Central memory CD8-positive, alpha-beta T cell (primary cell): Measurements from ENCODE around the gene CCDC169.

ENCODE experiments used
- ATAC-seq: fragments of 150-1000 bp; cut with Tn5 transposase; replicated peaks from 2 replicates; pipeline ENCODE4 v1.10.0; 2022; ENCODE audit warnings: mild to moderate bottlenecking, moderate FRiP score, moderate number of reproducible peaks; ENCODE audit not compliant: poor library complexity, severe bottlenecking; ENCODE audit errors: extremely low read depth
- DNase-seq, 2 donors: peaks; one replicate each; pipeline ENCODE4 v3.0.0; 2021; ENCODE audit warnings: low spot score in 2 of 2
- H3K27ac Mint-ChIP-seq: one replicate; pipeline ENCODE4 v1.8.0; 2022; ENCODE audit warnings: low read depth, mild to moderate bottlenecking, moderate library complexity, mixed read lengths
- H3K27me3 Mint-ChIP-seq: one replicate; pipeline ENCODE4 v1.8.0; 2022; ENCODE audit warnings: mixed read lengths
- H3K36me3 Mint-ChIP-seq: one replicate; pipeline ENCODE4 v1.8.0; 2022; ENCODE audit warnings: mild to moderate bottlenecking, moderate library complexity, mixed read lengths; ENCODE audit not compliant: insufficient read depth
- H3K4me1 Mint-ChIP-seq: one replicate; pipeline ENCODE4 v1.8.0; 2022; ENCODE audit warnings: mixed read lengths
- H3K4me3 Mint-ChIP-seq: one replicate; pipeline ENCODE4 v1.8.0; 2022; ENCODE audit warnings: mild to moderate bottlenecking, moderate library complexity, mixed read lengths
- H3K9me3 Mint-ChIP-seq: one replicate; pipeline ENCODE4 v1.8.0; 2022; ENCODE audit warnings: mixed read lengths

CCDC169 gene

DNA sequence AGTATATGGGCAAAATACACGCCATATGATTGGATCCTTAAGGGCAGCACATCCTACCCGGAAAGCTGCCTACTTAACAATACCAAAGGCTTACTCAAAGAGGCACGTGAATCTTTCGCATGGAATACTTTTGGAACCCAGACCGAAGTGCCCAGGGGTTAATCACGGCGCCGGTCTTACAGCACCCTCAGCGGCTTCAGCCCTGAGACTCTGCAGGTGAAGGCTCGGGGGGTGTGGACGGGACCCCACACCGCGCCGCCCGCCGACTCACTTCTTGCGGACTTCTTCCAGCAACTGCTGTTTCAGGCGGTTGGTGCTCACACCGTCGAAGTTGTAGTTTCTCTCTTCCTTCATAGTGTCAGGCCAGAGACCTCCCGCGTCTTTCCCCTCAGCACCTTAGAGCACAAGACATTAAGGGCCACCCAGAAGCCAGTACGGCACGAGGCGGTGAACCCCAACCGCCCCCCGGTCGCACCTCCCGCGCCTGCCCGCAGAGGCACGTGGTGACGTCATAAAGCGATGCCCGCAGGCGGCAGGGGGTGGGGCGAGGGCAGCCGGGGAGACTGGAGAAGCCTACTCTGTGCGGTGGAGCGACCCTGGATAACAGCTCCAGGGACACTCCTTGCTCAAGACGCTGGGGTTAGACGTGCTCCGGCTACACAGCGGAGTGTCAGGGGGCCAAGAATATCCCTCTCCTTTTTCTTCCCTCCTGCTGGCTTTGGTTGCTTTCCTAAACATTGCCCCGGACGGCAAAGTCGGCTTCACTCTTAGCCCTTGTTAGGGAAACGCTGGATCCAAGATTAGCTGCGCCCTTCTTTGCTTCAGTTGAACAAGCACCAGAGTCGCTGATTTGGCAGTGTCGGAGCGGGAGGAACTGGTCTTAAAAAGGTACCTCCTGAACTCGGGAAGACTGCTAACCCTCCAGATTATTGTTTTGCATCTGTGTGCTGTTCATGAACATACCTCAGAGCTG, at the start of gene CCDC169:
TSS of gene CCDC169 (minus strand) at position 449 of the 973 bp plus-strand sequence. CDS start at position 354, 95 bp downstream.
- Mint-ChIP-seq H3K36me3 (peaks cover 3% of the 10 kb centered on the region), H3K9me3 (peaks cover 6% of the 10 kb centered on the region), H3K4me3 (peak within 1 kb of the TSS; percentile 58), H3K27me3 (peaks cover 34% of the 10 kb centered on the region), H3K4me1 (no peaks in the 10 kb centered on the region), H3K27ac (no peak within 1 kb of the TSS)
- ATAC-seq (no peak), DNase-seq (peak in 1 of 2 donors; percentile 17)

DNA sequence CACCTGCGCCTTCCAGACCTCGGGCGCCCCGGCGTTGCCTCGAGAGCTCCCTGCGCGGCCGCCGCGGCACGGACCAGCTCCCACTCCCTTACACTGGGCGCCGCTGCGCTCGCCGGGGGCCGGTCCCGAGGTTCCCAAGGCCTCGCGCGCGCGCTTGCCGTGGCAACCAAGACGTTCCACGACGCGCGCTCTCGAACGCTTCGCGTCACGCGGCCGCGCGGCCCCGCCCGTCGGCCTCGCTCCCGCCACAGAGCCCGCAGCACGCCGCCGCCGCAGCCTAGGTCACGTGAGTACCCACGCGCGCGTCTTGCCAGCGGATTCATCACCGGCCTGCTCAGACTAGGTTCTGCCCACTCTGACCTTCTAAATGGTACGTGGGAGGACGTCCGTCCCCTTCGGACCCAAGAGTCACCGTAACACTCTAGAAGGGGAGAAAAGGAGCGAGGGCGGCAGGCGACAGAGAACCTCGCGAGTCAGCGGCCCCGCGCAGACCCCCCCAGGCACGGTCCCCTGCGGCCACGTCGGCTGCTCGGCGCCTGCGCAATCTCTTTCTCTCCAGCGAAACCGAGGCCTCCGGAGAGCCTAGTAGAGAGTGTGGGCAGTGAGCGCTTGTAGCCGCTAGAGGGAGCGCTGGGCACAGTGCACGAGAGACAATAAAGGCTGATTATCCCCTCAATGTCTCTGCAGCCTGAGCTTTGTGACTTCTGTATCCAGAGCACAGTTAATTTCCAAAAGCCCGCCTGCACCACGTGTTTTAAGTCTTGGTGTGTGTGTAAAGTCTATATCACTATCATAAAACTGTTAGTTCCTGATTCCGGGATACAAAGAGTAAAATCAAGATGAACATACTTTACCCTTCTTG, 48.8 kb upstream of the CCDC169 start, which contains the start of gene SPART:
TSS of gene SPART (minus strand) at position 173 of the 862 bp plus-strand sequence. CDS start 10,564 bp downstream, outside the sequence.
- Mint-ChIP-seq H3K27ac (peak within 1 kb of the TSS; percentile 88), H3K9me3 (no peaks in the 10 kb centered on the region), H3K4me1 (no peaks in the 10 kb centered on the region), H3K27me3 (peaks cover 29% of the 10 kb centered on the region), H3K36me3 (peaks cover 5% of the 10 kb centered on the region), H3K4me3 (peak within 1 kb of the TSS; percentile 77)
- ATAC-seq (peak; percentile 59), DNase-seq (peak; percentile 44 to 69)

DNA sequence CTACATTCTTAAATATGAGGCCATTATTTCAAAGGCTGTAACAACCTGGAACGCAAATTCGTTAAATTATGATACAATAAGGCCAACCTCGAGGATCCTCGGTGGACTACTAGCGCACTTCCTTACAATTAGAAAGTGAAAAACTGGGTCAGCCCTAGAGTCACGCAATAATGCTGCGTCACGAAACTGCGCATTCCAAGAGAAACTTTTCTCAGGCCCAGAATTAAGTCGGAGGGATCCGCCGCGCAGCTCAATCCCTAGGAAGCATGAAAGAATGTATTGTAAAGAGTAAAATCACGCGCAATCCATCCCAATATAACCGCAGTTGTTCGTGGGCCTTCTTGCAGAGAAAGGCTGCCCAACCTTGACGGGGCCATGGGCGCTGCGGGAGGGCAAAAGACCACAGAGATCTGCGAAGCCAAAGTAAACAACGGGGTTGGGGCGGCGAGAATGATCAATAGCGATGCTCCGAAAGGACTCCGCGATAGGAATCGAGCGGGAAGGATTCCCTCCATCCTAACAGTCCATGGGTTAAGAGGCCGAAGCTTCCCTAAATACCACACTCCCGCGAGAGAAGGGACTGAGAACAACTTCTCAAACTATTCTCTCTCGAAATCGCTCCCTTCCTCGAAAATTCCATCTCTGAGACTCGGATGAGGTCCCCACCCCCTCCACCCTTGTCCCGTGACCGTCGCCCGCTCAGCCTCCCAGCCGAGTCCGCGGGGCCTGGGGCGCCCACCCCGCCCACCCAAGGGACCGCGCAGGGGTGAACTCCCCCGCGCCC, 48.0 kb upstream of the CCDC169 start:
- Mint-ChIP-seq H3K27me3 (peaks cover 29% of the 10 kb centered on the region), H3K4me3 (peak overlapping the region; percentile 77), H3K27ac (peak overlapping the region; percentile 88), H3K4me1 (no peaks in the 10 kb centered on the region), H3K9me3 (no peaks in the 10 kb centered on the region), H3K36me3 (peaks cover 5% of the 10 kb centered on the region)
- DNase-seq (peak in 1 of 2 donors; percentile 18), ATAC-seq (no peak)

DNA sequence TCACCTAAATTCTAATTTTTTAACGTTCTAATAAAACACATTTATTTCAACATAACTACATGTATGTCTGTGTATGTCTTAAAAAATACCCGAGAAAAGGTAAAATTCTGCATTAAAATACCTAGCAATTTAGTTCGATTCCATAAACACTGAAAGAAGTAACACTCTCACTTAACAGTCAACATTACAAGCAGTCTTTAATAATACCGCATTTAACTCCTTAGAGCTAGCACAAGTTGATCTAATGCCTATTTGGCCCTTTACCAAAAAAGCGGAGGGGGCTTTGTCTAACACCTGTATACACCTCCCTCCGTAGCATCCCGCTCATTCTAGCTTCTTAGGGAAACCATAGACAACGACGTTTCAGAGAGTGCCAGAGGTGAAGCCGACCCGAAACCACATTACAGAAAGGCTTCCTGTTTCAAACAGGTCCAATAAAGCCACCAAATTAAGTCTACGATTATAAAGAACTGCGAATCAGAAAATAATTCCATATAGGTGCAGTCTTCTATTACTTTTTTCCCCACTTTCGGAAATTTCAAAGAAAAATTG, 47.3 kb upstream of the CCDC169 start:
- ATAC-seq: peak; percentile 46

DNA sequence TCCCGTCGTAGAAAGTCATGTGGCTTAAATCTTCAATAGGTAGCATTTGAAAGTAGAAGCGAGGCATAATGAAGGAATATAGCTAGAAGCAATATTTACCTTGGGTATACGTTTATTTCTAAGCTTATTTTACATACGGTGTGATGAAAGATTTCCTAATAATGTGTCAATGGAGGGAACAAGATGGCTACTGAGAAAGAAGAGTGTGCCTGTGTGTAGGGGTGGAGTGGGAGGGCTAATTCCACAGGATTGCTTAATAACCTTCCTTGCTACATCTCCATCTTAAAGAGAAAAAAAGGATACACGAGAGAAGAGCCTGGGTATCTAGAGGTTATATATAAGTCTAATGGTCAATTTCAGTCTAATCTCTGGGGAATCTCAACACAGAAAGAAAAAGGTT, 46.6 kb upstream of the CCDC169 start:
- no peaks in the 10 kb centered on the region for H3K4me1 Mint-ChIP-seq
- peaks cover 5% of the 10 kb centered on the region for H3K36me3 Mint-ChIP-seq
- DNase-seq (no peak), ATAC-seq (no peak)
- H3K27me3 Mint-ChIP-seq: peaks cover 29% of the 10 kb centered on the region
- no peaks in the 10 kb centered on the region for H3K9me3 Mint-ChIP-seq
- no peak overlapping the region for H3K4me3 Mint-ChIP-seq
- no peak overlapping the region for H3K27ac Mint-ChIP-seq

More for the DNA sequence above, 47.3 kb upstream of the CCDC169 start:
- peaks cover 29% of the 10 kb centered on the region for H3K27me3 Mint-ChIP-seq
- no peaks in the 10 kb centered on the region for H3K4me1 Mint-ChIP-seq
- peak overlapping the region; percentile 77 for H3K4me3 Mint-ChIP-seq
- no peak for DNase-seq
- H3K9me3 Mint-ChIP-seq: no peaks in the 10 kb centered on the region
- peaks cover 5% of the 10 kb centered on the region for H3K36me3 Mint-ChIP-seq
- no peak overlapping the region for H3K27ac Mint-ChIP-seq

DNA sequence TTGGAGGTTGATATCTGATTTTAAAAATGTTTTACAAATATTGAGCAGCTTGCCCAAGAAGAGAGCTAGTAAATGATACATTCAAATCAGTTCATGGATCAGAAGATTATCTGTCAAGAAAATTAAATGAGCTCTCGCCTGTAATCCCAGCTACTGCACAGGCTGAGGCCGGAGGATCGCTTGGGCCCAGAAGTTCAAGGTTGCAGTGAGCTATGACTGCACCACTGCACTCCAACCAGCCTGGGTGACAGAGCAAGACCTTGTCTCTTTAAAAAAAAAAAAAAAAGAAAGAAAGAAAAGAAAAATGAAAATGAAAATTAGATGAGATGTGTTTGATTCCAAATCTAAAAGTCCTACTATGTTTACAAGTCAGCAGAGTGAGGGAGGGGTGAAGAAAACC, 46.2 kb upstream of the CCDC169 start:
- Mint-ChIP-seq H3K27me3 (peaks cover 29% of the 10 kb centered on the region), H3K36me3 (peaks cover 5% of the 10 kb centered on the region), H3K4me1 (no peaks in the 10 kb centered on the region), H3K9me3 (no peaks in the 10 kb centered on the region), H3K4me3 (no peak overlapping the region), H3K27ac (no peak overlapping the region)
- DNase-seq (no peak), ATAC-seq (no peak)

DNA sequence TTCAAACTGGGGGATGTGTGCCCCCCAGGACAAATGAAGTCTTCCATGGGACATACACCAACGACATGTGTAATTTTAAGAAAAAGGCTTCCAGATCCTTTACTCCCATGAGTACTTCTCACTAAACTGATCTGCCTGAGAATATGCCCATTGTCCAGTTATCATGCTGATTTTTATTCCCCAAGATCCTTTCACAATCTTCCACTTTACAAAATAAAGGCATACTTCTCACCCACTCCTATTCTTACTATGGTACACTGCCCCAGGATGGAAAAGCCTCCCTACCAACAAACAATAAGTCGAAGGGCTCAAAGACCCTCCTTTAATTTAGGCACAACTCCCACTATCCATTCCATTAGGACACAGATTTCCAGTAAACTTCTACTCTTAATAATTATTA, 45.1 kb upstream of the CCDC169 start:
- no peak overlapping the region for H3K27ac Mint-ChIP-seq
- H3K4me3 Mint-ChIP-seq: no peak overlapping the region
- H3K36me3 Mint-ChIP-seq: peaks cover 5% of the 10 kb centered on the region
- ATAC-seq (no peak), DNase-seq (no peak)
- no peaks in the 10 kb centered on the region for H3K4me1 Mint-ChIP-seq
- H3K27me3 Mint-ChIP-seq: peaks cover 29% of the 10 kb centered on the region
- no peaks in the 10 kb centered on the region for H3K9me3 Mint-ChIP-seq

DNA sequence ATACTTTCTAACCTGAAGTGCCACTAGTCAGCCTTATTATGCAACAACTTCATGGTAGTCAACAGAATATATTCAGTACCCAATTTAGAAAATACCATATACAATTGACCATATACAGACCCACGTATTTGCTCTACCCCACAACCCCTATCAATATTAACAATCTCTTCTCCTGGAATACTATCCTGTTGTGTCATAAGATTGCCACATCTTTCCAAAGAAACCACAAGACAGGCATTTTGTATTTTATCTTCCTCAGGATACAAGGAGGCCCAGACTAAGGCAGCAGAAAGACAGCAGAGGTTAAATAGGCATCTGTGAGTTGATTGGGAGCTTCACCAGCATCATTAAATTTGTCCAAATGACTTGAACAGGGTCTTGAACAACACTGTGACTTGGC, 44.1 kb upstream of the CCDC169 start:
- ATAC-seq: no peak
- H3K9me3 Mint-ChIP-seq: no peaks in the 10 kb centered on the region
- no peaks in the 10 kb centered on the region for H3K4me1 Mint-ChIP-seq
- H3K4me3 Mint-ChIP-seq: no peak overlapping the region
- peaks cover 26% of the 10 kb centered on the region for H3K27me3 Mint-ChIP-seq
- peaks cover 5% of the 10 kb centered on the region for H3K36me3 Mint-ChIP-seq
- DNase-seq: no peak
- H3K27ac Mint-ChIP-seq: no peak overlapping the region

DNA sequence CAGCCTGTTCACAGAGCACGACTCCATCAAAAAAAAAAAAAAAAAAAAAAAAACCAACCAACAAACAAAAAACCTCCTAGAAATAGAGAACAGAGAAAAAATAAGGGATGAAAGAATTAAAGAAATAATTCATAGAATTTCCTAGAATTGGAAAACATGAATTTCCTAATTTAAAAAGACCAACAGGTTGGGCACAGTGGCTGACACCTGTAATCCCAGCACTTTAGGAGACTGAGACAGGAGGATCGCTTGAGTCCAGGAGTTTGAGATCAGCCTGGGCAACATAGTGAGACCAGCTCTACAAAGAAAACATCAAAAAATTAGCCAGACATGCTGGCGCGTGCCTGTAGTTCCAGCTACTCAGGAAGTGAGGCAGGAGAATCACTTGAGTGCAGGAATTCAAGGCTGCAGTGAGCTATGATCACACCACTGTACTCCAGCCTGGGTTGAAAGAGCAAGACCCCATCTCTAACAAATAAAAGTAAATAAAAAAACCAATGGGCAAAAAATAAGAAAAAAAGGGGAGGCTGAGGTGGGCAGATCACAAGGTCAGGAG, 42.1 kb upstream of the CCDC169 start:
- H3K27ac Mint-ChIP-seq: no peak overlapping the region
- H3K4me1 Mint-ChIP-seq: no peaks in the 10 kb centered on the region
- no peak for DNase-seq
- H3K27me3 Mint-ChIP-seq: peaks cover 10% of the 10 kb centered on the region
- H3K9me3 Mint-ChIP-seq: no peaks in the 10 kb centered on the region
- ATAC-seq: no peak
- no peak overlapping the region for H3K4me3 Mint-ChIP-seq
- peaks cover 1% of the 10 kb centered on the region for H3K36me3 Mint-ChIP-seq

DNA sequence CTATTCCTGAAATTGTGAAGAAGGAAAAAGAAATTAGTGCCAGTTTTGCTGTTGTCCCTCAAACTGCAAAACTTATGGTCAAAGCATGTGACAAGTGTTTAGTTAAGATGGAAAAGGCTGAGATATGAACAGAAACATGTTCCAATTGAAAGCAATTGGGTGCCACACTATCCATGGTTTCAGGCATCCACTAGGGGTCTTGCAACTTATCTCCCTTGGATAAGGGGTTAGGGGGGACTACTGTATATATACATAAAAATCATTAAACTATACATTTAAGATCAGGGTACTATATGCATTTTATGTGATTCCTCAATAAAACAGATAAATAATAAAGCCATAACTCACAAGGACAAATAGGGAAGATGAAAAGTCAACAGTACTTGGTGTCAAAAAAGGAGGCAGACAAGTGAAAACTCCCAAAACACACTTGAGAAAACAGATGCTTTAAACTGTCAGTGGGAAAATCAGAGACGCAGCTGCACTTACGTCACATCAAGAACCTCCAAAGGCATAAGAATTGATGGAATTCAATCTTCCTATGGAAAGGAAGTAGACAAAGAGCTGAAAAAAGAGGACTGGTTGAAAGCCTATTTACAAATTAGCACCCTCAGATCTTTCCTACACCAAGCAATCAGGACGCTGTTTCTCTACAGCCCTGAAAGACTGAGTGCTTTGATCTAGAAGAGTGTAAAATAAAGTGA, 40.5 kb upstream of the CCDC169 start:
- peaks cover 1% of the 10 kb centered on the region for H3K36me3 Mint-ChIP-seq
- H3K4me1 Mint-ChIP-seq: no peaks in the 10 kb centered on the region
- H3K27me3 Mint-ChIP-seq: no peaks in the 10 kb centered on the region
- H3K27ac Mint-ChIP-seq: no peak overlapping the region
- H3K9me3 Mint-ChIP-seq: no peaks in the 10 kb centered on the region
- H3K4me3 Mint-ChIP-seq: no peak overlapping the region
- no peak for DNase-seq
- no peak for ATAC-seq

DNA sequence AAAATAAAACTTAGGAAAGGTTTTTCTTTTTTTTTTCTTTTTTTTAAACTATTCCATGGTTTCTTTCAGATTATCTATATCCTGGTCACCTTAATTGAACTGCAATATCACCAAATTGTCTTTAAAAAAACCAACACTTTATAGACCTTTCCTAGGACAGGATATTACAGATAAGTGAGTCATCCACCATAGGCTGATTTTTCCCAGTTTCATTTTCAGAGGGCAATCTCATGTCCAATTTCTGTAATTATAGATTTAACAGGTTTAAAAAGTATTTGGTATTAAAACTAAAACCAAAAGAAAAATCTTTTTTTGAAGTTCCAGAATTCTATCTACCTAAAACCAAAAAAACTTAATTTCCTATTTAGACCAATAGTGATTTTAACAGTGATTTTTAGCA, 35.4 kb upstream of the CCDC169 start:
- no peaks in the 10 kb centered on the region for H3K27me3 Mint-ChIP-seq
- H3K36me3 Mint-ChIP-seq: peaks cover 6% of the 10 kb centered on the region
- ATAC-seq (no peak), DNase-seq (no peak)
- no peaks in the 10 kb centered on the region for H3K4me1 Mint-ChIP-seq
- H3K4me3 Mint-ChIP-seq: no peak overlapping the region
- no peak overlapping the region for H3K27ac Mint-ChIP-seq
- no peaks in the 10 kb centered on the region for H3K9me3 Mint-ChIP-seq
